Panc1 (cell line): ENCODE measurements around the gene BBS9. TPM values are rescaled to one million over a fixed set of nuclear protein-coding genes. Genes with fewer than 3 reads are reported as not detected.

Experiments
- ATAC-seq: fragments of 200-7000 bp; cut with Tn5 transposase; 2 replicates; pipeline ENCODE4 v1.9.1; 2020; ENCODE audit warnings: mild to moderate bottlenecking, moderate library complexity
- Bru-seq: library from RNA; stranded (reverse); fragments of 400-500 nt; gene quantifications from one replicate; lab custom pipeline; 2021; lab: Mats Ljungman, UMichigan
- BruChase-seq, 2 experiments: library from RNA; stranded (reverse); fragments of 400-500 nt; gene quantifications; one replicate each; lab custom pipeline; 2021; lab: Mats Ljungman, UMichigan
- BruUV-seq: library from RNA; stranded (reverse); fragments of 400-500 nt; replicated peaks from 2 replicates; lab custom pipeline; 2021; lab: Mats Ljungman, UMichigan
- CTCF ChIA-PET: fragments of 300-600 bp; sonication (Branson Sonifier 250); formaldehyde crosslinking; loops from one replicate; lab custom pipeline; 2022; ENCODE audit warnings: antibody characterized with exemption; lab: Charles Lee
- POLR2A ChIA-PET: fragments of 300-600 bp; sonication (Branson Sonifier 250); formaldehyde crosslinking; loops from one replicate; lab custom pipeline; 2022; ENCODE audit warnings: antibody characterized with exemption; lab: Charles Lee
- DNase-seq: peaks from one replicate; pipeline ENCODE4 v3.0.0-alpha.2; 2010; ENCODE audit warnings: low read depth, low spot score
- H3K27ac ChIP-seq: 2 replicates; pipeline ENCODE4 v1.5.1; 2011; ENCODE audit warnings: mild to moderate bottlenecking, low read length, inconsistent platforms
- H3K27me3 ChIP-seq: fragments of 200-500 bp; sonication (Bioruptor generic); 2 replicates; pipeline ENCODE4 v1.6.0; 2014; ENCODE audit warnings: low read length, inconsistent platforms; ENCODE audit not compliant: control insufficient read depth, insufficient read depth
- H3K36me3 ChIP-seq: fragments of 200-500 bp; sonication (Bioruptor generic); 2 replicates; pipeline ENCODE4 v1.5.1; 2014; ENCODE audit warnings: inconsistent platforms, mild to moderate bottlenecking, low read length, moderate library complexity; ENCODE audit not compliant: control insufficient read depth, insufficient read depth
- H3K4me1 ChIP-seq: 2 replicates; pipeline ENCODE4 v1.5.1; 2011; ENCODE audit warnings: inconsistent platforms, mild to moderate bottlenecking, low read length, moderate library complexity; ENCODE audit not compliant: control insufficient read depth, insufficient read depth
- H3K4me3 ChIP-seq, 2 experiments: 2 replicates each; pipeline ENCODE4 v1.5.1; 2011 to 2012; ENCODE audit warnings: low read depth in 2 of 2, low read length in 2 of 2, mild to moderate bottlenecking in 2 of 2, inconsistent platforms in 1 of 2, moderate library complexity in 1 of 2
- H3K9me3 ChIP-seq: fragments of 200-500 bp; sonication (Bioruptor generic); 2 replicates; pipeline ENCODE4 v1.5.1; 2014; ENCODE audit warnings: low read depth, mild to moderate bottlenecking, inconsistent platforms, low read length, moderate library complexity; ENCODE audit not compliant: control insufficient read depth, insufficient read depth
- CTCF ChIP-seq: fragments of 450-650 bp; IDR thresholded peaks from 2 replicates; pipeline ENCODE4 v1.5.1; 2017; ENCODE audit warnings: mild to moderate bottlenecking
- POLR2AphosphoS5 ChIP-seq: IDR thresholded peaks from 2 replicates; pipeline ENCODE4 v1.6.1; 2012; ENCODE audit warnings: mild to moderate bottlenecking, low read depth, low read length, moderate library complexity
- SIN3A ChIP-seq: IDR thresholded peaks from 2 replicates; pipeline ENCODE4 v1.6.1; 2012; ENCODE audit warnings: low read depth, mild to moderate bottlenecking, low read length, moderate library complexity, borderline replicate concordance; ENCODE audit not compliant: insufficient read depth
- TCF7L2 ChIP-seq: IDR thresholded peaks from 2 replicates; pipeline ENCODE4 v1.6.1; 2011; ENCODE audit warnings: mild to moderate bottlenecking, low read depth, low read length, inconsistent platforms
- in situ Hi-C: cut with HindIII; loops from 2 replicates; pipeline ENCODE4 v1.10.0; 2016; ENCODE audit warnings: low sequenced_read_pairs, low pct_unique_long_range_greater_than_20kb
- intact Hi-C: fragments of 100-400 bp; cut with micrococcal nuclease; formaldehyde crosslinking; loops from one replicate; pipeline ENCODE4 v1.10.0; 2022; ENCODE audit not compliant: unreplicated experiment
- long read RNA-seq: library from polyadenylated mRNA; unstranded; transcript quantifications from one replicate; pipeline ENCODE4 v2.0.0, GENCODE V29; 2021; ENCODE audit not compliant: unreplicated experiment
- polyA plus RNA-seq: library from polyadenylated mRNA; unstranded; fragments of >200 nt; gene quantifications from one replicate; pipeline ENCODE4 v1.2.1, GENCODE V29; 2012; ENCODE audit warnings: missing spikeins; ENCODE audit not compliant: insufficient read length
- total RNA-seq: library from RNA; stranded (reverse); gene quantifications from one replicate; pipeline ENCODE4 v1.2.1, GENCODE V29; 2021; ENCODE audit not compliant: unreplicated experiment
- TF ChIP-seq, protein P1 (sequence below), 2 experiments: IDR thresholded peaks; 2 replicates each; pipeline ENCODE4 v1.6.1; 2011 to 2012; ENCODE audit warnings: low read depth in 2 of 2, control low read depth in 1 of 2, low read length in 1 of 2, mild to moderate bottlenecking in 1 of 2, moderate library complexity in 1 of 2; ENCODE audit not compliant: insufficient read depth in 1 of 2

Gene BBS9
- 6.9 TPM for total RNA-seq
- 4.3 TPM for polyA plus RNA-seq
- percentile 47 among the genes with signal in this experiment for Bru-seq, nascent RNA
- BruChase-seq, experiment 1, labeled RNA remaining after a 2-hour chase, result percentile 40 among the genes with signal in this experiment
- percentile 37 among the genes with signal in this experiment for BruChase-seq, experiment 2, labeled RNA remaining after a 6-hour chase
- long read RNA-seq, full-length matches to known transcripts, result 1 of 4 reads
- long read RNA-seq, partial matches to known transcripts, result 0 of 4 reads
- long read RNA-seq, other reads (novel, unspliced or antisense), result 3 of 4 reads

DNA sequence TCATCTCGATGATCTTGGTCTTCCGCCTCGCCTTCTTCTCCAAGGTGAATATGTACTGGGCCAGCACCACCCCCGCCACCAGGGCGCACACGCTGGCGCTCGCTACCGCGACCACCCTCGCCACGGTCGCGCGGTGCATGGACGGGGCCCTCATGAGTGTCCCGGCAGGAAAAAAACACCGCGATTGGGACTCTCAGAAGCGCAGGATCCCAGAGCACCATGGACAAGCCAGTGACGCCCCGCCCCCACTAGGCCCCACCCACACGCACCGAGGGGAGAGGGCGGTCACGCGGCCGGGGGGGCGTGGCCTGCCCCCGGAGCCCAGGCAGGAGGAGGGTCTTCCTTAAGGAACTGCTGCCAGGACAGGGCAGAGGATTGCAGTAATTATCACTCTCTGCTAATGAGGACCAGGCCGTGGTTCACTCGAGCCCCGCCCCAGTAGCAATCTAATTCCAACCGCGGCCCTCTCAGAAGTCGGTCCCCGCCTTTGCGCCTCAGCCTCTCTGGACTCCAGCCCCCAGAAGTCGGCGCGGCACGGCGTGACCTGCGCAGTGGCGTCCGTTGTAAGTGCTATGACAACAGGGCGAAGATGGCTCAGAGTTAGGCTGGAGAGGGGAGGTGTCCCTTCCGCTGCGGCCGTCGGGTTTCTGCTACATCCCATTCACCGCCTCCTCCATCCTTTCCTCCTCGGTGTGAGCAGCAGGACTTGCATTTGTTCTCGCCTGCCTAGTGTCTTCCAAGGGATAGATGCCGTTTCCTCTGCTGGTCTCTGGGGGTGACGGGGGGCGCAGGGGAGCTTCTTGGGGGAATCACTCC lies at the start of gene BBS9:
Gene BBS9 (plus strand): TSS at position 575 of the 816 bp plus-strand sequence. CDS start 16,689 bp downstream, outside the sequence.
- peaks cover 3% of the 10 kb centered on the region; the same call in 1 of the 2 replicates for H3K27me3 ChIP-seq
- ATAC-seq (peak; percentile 100), DNase-seq (peak; percentile 78)
- peak within 1 kb of the TSS; percentile 88 for H3K27ac ChIP-seq
- H3K4me3 ChIP-seq, result peak within 1 kb of the TSS; percentile 86 to 87
- in situ Hi-C loops (no loop called here), intact Hi-C loops (no loop called here)
- no TSS peak for BruUV-seq
- H3K36me3 ChIP-seq, result no peaks in the 10 kb centered on the region
- ChIA-PET CTCF (no interaction called here), POLR2A (no interaction called here)
- no peaks in the 10 kb centered on the region for H3K9me3 ChIP-seq
- peaks cover 6% of the 10 kb centered on the region for H3K4me1 ChIP-seq
- TF ChIP-seq TCF7L2 (peak; percentile 94), SIN3A (peak; percentile 62; the same call in 1 of the 2 replicates), POLR2AphosphoS5 (peak; percentile 76), CTCF (no peak)
- TF ChIP-seq, protein P1, sequence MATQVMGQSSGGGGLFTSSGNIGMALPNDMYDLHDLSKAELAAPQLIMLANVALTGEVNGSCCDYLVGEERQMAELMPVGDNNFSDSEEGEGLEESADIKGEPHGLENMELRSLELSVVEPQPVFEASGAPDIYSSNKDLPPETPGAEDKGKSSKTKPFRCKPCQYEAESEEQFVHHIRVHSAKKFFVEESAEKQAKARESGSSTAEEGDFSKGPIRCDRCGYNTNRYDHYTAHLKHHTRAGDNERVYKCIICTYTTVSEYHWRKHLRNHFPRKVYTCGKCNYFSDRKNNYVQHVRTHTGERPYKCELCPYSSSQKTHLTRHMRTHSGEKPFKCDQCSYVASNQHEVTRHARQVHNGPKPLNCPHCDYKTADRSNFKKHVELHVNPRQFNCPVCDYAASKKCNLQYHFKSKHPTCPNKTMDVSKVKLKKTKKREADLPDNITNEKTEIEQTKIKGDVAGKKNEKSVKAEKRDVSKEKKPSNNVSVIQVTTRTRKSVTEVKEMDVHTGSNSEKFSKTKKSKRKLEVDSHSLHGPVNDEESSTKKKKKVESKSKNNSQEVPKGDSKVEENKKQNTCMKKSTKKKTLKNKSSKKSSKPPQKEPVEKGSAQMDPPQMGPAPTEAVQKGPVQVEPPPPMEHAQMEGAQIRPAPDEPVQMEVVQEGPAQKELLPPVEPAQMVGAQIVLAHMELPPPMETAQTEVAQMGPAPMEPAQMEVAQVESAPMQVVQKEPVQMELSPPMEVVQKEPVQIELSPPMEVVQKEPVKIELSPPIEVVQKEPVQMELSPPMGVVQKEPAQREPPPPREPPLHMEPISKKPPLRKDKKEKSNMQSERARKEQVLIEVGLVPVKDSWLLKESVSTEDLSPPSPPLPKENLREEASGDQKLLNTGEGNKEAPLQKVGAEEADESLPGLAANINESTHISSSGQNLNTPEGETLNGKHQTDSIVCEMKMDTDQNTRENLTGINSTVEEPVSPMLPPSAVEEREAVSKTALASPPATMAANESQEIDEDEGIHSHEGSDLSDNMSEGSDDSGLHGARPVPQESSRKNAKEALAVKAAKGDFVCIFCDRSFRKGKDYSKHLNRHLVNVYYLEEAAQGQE (IDR thresholded peaks at IDR 0.05; ENCODE audit: insufficient read depth in 1 of 2, low read depth in 2 of 2, low read length in 1 of 2), result no peak

DNA sequence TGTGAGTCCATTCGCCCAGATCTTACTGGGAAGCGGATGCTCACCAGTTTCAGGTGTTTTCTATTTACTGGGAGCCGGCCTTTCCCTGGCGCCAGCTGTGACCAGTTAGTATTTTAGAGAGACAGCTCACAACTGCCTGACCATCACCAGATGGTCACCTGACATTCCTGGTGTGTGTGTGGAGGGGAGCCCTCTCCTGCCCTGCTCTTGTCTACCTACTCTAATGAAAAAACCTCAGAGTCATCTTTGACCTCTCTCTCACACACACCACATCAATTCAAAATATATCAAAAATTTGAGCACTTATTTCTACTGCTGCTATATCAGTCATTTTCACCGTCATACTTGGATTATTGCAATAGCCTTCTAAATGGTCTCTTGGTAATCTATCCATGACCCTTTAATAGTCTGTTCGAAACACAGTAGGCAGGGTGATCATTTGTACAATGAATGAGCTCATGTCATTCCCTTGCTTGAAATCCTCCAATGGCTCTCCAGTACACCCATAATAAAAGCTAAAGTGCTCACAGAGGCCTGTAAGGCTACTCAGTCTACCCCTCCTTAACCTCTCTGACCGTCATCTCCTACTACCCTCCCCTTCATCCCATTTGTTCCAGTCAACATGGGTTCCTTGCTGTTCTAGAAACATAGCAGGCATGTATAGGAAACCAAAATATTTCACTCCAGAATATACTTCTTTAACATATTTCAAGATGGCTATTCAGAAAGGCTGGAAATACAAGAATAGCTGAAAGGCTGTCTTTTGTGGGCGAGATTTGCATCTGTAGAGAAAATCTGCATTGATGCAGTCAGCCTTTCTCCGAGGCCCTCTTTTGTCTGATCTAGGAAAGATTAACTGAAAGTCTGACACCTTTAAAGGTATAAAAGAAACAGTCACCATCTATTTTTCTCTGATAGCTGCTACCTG lies 49.3 kb upstream of the BBS9 start:
- no peaks in the 10 kb centered on the region for H3K4me1 ChIP-seq
- TF ChIP-seq, protein P1 (IDR thresholded peaks at IDR 0.05; ENCODE audit: insufficient read depth in 1 of 2, low read depth in 2 of 2, low read length in 1 of 2), result no peak
- TF ChIP-seq POLR2AphosphoS5 (no peak), CTCF (no peak), TCF7L2 (no peak), SIN3A (no peak)
- ATAC-seq, result no peak
- in situ Hi-C loops, result no loop called here
- peaks cover 24% of the 10 kb centered on the region for H3K27me3 ChIP-seq
- POLR2A ChIA-PET, result no interaction called here
- BruUV-seq, result no TSS peak
- intact Hi-C loops, result no loop called here
- no peaks in the 10 kb centered on the region for H3K36me3 ChIP-seq
- CTCF ChIA-PET, result no interaction called here
- no peak for DNase-seq
- no peak overlapping the region for H3K4me3 ChIP-seq
- H3K9me3 ChIP-seq, result no peaks in the 10 kb centered on the region
- no peak overlapping the region for H3K27ac ChIP-seq
